Measurements from ENCODE around the gene SLC7A1. TPM values are rescaled to one million over a fixed set of nuclear protein-coding genes. Genes with fewer than 3 reads are reported as not detected.
A peak's percentile ranks its signal among the peaks of the same experiment; 100 is the strongest.

SLC7A1 gene
- total and polyA plus RNA-seq, 2 donors (not counting 1 experiment from before 2014, with no cell fraction given), result 15.4 to 26.6 TPM

DNA sequence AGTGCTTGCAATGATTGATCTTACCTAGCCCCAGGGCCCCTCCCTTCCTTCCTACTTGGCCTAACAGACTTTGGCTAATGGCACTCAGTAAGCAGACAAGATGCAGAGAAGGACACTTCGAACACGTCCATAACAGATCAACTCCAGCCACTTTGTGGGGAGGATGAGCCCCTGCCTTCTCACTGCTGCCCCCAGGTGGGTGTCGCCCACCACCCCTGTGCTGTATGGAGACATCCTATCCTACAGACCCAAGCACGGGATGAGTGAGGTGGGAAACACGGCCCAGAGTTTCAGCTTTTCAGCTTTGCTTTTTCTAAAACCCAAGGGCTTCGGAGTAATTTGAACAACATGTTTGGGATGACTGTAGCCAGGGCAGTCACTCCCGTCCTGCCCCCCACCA lies 5.5 kb downstream of the SLC7A1 start:
- H3K79me2 ChIP-seq (ENCODE audit: control insufficient read depth, insufficient read depth, low read length), result peaks cover 91% of the 10 kb centered on the region
- no peaks in the 10 kb centered on the region for H3K36me3 ChIP-seq (ENCODE audit: control insufficient read depth, insufficient read depth, low read length)
- H3K4me2 ChIP-seq (ENCODE audit: extremely low read depth, insufficient read depth, low read length), result no peak overlapping the region
- peak overlapping the region; percentile 12 for H3K27ac ChIP-seq (ENCODE audit: insufficient read depth, low read length)
- DNase-seq (ENCODE audit: low read depth in 2 of 2), result no peak
- no peaks in the 10 kb centered on the region for H3K27me3 ChIP-seq (ENCODE audit: control insufficient read depth, insufficient read depth, low read length)
- H3K9ac ChIP-seq (ENCODE audit: insufficient read depth, low read length), result no peak overlapping the region
- H4K20me1 ChIP-seq (ENCODE audit: control insufficient read depth, extremely low read depth, insufficient read depth, low read length), result no peaks in the 10 kb centered on the region
- TF ChIP-seq, protein P1, sequence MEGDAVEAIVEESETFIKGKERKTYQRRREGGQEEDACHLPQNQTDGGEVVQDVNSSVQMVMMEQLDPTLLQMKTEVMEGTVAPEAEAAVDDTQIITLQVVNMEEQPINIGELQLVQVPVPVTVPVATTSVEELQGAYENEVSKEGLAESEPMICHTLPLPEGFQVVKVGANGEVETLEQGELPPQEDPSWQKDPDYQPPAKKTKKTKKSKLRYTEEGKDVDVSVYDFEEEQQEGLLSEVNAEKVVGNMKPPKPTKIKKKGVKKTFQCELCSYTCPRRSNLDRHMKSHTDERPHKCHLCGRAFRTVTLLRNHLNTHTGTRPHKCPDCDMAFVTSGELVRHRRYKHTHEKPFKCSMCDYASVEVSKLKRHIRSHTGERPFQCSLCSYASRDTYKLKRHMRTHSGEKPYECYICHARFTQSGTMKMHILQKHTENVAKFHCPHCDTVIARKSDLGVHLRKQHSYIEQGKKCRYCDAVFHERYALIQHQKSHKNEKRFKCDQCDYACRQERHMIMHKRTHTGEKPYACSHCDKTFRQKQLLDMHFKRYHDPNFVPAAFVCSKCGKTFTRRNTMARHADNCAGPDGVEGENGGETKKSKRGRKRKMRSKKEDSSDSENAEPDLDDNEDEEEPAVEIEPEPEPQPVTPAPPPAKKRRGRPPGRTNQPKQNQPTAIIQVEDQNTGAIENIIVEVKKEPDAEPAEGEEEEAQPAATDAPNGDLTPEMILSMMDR (conservative IDR thresholded peaks at IDR 0.05 in 1 of 2, IDR thresholded peaks at IDR 0.05 in 1 of 2; ENCODE audit: low read depth in 1 of 2, low read length in 2 of 2), result peak in 1 of 2 donors; percentile 13
- TF ChIP-seq EZH2 (IDR thresholded peaks at IDR 0.05; ENCODE audit: low read length, missing control alignments), result no peak
- no peaks in the 10 kb centered on the region for H3K9me3 ChIP-seq (ENCODE audit: control insufficient read depth, insufficient read depth, low read depth, low read length)
- no peak overlapping the region for H2AFZ ChIP-seq (ENCODE audit: low read length)
- no peak overlapping the region for H3K4me3 ChIP-seq (replicated peaks in 1 of 4; ENCODE audit: control extremely low read depth in 1 of 4, insufficient read depth in 1 of 4, low read depth in 3 of 4, low read length in 4 of 4)
- peaks cover 14% of the 10 kb centered on the region for H3K4me1 ChIP-seq (ENCODE audit: control insufficient read depth, extremely low read depth, insufficient read depth, low read length)

DNA sequence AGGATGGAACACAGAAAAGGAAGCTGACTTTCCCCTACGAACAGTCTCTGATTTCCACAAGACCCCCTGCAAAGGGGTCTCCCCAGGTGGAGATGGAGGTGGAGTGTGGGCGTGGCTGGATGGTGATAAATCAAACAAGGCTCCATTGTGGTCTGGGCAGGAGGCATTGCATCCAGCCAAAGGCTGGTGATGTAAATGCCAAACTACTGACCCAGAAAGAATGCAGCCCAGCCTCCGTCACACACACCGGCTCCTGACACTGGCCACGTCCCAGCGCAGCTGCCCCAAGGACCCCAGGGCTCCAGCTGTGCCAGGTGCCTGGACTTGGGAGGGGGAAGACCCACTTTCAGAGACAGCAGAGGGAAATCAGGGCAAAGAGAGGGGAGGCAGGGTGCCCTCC lies 6.3 kb downstream of the SLC7A1 start:
- Histone ChIP-seq H3K27me3 (ENCODE audit: control insufficient read depth, insufficient read depth, low read length) (no peaks in the 10 kb centered on the region), H3K9ac (ENCODE audit: insufficient read depth, low read length) (no peak overlapping the region), H3K4me2 (ENCODE audit: extremely low read depth, insufficient read depth, low read length) (no peak overlapping the region), H4K20me1 (ENCODE audit: control insufficient read depth, extremely low read depth, insufficient read depth, low read length) (no peaks in the 10 kb centered on the region), H3K4me1 (ENCODE audit: control insufficient read depth, extremely low read depth, insufficient read depth, low read length) (peaks cover 14% of the 10 kb centered on the region), H3K27ac (ENCODE audit: insufficient read depth, low read length) (peak overlapping the region; percentile 11), H3K36me3 (ENCODE audit: control insufficient read depth, insufficient read depth, low read length) (no peaks in the 10 kb centered on the region), H3K9me3 (ENCODE audit: control insufficient read depth, insufficient read depth, low read depth, low read length) (no peaks in the 10 kb centered on the region), H3K4me3 (replicated peaks in 1 of 4; ENCODE audit: control extremely low read depth in 1 of 4, insufficient read depth in 1 of 4, low read depth in 3 of 4, low read length in 4 of 4) (no peak overlapping the region), H3K79me2 (ENCODE audit: control insufficient read depth, insufficient read depth, low read length) (peaks cover 88% of the 10 kb centered on the region), H2AFZ (ENCODE audit: low read length) (no peak overlapping the region)
- TF ChIP-seq EZH2 (IDR thresholded peaks at IDR 0.05; ENCODE audit: low read length, missing control alignments), result no peak
- TF ChIP-seq, protein P1 (conservative IDR thresholded peaks at IDR 0.05 in 1 of 2, IDR thresholded peaks at IDR 0.05 in 1 of 2; ENCODE audit: low read depth in 1 of 2, low read length in 2 of 2), result no peak
- peak in 1 of 2 donors; percentile 84 for DNase-seq (ENCODE audit: low read depth in 2 of 2)

DNA sequence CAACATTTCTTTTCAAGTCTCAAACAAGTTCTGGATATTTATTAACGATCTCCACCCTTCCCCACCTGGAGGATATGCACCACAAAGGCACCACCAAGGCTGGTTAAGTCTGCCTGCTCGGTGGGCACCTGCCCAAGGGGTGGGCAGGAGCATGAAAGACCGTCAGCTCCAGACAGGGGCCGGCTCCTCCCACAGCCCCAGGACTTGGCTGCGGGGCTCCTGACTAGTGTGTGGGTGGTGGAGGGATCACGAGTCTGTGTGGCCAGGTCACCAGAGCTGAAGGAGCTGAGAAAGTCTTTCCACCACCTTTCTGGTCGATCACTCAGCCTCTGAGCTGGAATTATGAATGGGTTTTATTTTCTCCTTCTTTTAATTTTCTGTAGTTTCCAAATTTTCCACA lies 7.8 kb downstream of the SLC7A1 start:
- H3K4me2 ChIP-seq (ENCODE audit: extremely low read depth, insufficient read depth, low read length), result no peak overlapping the region
- H2AFZ ChIP-seq (ENCODE audit: low read length), result no peak overlapping the region
- no peaks in the 10 kb centered on the region for H4K20me1 ChIP-seq (ENCODE audit: control insufficient read depth, extremely low read depth, insufficient read depth, low read length)
- no peak overlapping the region for H3K4me3 ChIP-seq (replicated peaks in 1 of 4; ENCODE audit: control extremely low read depth in 1 of 4, insufficient read depth in 1 of 4, low read depth in 3 of 4, low read length in 4 of 4)
- H3K27ac ChIP-seq (ENCODE audit: insufficient read depth, low read length), result no peak overlapping the region
- H3K4me1 ChIP-seq (ENCODE audit: control insufficient read depth, extremely low read depth, insufficient read depth, low read length), result peaks cover 18% of the 10 kb centered on the region
- no peaks in the 10 kb centered on the region for H3K9me3 ChIP-seq (ENCODE audit: control insufficient read depth, insufficient read depth, low read depth, low read length)
- H3K79me2 ChIP-seq (ENCODE audit: control insufficient read depth, insufficient read depth, low read length), result peaks cover 82% of the 10 kb centered on the region
- no peaks in the 10 kb centered on the region for H3K36me3 ChIP-seq (ENCODE audit: control insufficient read depth, insufficient read depth, low read length)
- H3K9ac ChIP-seq (ENCODE audit: insufficient read depth, low read length), result no peak overlapping the region
- no peaks in the 10 kb centered on the region for H3K27me3 ChIP-seq (ENCODE audit: control insufficient read depth, insufficient read depth, low read length)
- DNase-seq (ENCODE audit: low read depth in 2 of 2), result peak in 1 of 2 donors; percentile 76
- no peak for TF ChIP-seq EZH2 (IDR thresholded peaks at IDR 0.05; ENCODE audit: low read length, missing control alignments)
- TF ChIP-seq, protein P1 (conservative IDR thresholded peaks at IDR 0.05 in 1 of 2, IDR thresholded peaks at IDR 0.05 in 1 of 2; ENCODE audit: low read depth in 1 of 2, low read length in 2 of 2), result no peak

Data from fibroblast of lung (primary cell).